Activated CD4-positive, alpha-beta T cell treated with anti-CD3 and anti-CD28 coated beads, Interleukin-2, amount 50 U/mL, for 16 hours (primary cell): Measurements from ENCODE around the gene CDC42BPB.

Experiments
- DNase-seq: peaks from one replicate; pipeline ENCODE4 v3.0.0-alpha.2; 2020

CDC42BPB gene

DNA sequence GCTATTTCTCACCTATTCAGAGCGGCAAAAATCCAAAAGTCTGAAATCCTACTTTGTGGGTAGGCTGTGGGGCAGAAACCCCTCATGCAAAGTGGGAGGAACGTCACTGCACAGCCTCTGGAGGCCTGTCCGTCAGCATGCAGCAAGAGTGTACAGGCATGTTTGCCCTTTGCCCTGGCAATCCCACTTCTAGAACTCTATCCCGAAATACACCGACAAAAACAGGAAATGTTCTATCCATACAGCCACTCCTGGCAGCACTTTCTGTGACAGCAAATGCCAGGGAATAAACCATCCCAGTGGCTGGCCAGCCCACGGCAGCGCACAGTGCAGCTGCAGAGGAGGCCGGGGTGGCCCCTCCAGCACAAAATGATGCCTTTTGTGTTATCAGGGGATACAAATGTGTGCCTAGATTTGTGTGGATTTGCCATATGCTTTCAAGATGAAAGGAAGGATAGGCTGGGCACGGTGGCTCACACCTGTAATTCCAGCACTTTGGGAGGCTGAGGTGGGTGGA is 95.2 kb downstream of the CDC42BPB start:
- DNase-seq, result no peak

DNA sequence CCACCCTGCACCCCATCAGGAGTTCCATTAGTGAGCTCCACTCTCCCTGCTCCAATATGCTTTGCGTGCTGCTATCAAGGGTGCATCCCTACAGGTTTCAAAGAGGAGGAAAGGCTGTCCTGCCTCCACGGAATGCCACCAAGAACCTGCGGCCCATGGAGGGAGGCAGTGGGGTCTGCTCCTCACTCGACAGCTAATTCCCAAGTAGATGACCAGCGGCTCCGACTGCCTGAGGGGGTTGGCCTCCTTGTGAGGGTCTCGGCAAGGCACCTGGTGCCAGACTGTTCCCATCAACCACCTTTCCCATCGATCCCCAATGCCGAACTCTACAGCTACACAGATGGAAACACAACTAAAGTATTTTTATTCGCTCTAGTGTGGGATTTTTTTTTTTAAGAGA is 98.9 kb downstream of the CDC42BPB start:
- DNase-seq, result no peak

DNA sequence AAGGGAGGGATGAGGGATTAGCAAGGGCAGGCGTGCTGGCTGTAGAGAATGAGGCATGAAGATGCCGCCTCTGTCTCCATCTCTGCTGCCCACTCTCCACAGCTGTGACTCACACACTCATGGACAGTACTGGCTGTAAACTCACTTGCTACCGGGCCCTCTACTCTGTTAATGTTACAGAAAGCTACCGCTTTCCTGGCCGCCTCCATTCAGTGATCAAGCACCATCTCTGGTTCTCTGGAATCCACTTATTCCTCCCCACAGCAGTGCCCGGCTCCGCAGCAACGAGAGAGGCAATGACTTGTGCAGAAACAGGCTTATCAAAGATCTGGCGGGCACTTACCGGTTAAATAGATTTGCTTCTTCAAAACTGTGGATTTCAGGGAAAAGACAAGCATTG is 100.1 kb downstream of the CDC42BPB start:
- DNase-seq, result no peak

DNA sequence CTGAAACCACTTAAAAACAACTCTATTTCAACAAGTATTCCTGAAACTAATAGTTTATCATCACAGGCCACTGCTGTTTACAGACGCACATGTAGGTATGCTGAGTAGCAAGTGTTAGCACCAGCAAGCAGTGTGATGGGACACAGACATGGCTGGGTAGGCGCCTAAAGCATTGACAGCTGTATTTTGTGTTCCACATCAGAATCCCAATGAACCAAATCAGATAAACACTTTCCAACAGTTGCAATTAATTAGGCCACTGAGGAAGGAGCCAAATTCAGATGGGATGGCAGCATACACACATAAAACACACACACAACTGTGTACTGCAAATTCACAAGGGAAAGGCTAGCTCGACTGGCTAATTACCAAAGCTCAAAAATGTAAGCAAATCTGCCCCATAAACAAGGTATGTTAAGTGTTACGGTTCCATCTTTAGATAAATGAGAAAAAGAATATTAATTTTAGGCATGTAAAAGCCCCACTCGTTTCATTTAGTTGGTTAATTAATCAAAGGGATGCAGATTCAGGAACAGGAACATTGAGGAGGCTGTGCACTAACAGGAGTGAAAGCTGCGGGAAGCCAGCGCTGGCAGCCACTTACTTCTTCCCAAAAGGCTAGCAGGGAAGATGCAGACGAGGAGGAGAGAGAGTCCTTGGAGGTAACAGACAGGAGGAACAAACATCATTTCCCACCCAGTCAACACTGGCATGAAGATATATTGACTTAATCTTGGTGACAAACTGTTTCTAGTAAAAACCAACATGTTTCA is 101.5 kb downstream of the CDC42BPB start:
- no peak for DNase-seq

DNA sequence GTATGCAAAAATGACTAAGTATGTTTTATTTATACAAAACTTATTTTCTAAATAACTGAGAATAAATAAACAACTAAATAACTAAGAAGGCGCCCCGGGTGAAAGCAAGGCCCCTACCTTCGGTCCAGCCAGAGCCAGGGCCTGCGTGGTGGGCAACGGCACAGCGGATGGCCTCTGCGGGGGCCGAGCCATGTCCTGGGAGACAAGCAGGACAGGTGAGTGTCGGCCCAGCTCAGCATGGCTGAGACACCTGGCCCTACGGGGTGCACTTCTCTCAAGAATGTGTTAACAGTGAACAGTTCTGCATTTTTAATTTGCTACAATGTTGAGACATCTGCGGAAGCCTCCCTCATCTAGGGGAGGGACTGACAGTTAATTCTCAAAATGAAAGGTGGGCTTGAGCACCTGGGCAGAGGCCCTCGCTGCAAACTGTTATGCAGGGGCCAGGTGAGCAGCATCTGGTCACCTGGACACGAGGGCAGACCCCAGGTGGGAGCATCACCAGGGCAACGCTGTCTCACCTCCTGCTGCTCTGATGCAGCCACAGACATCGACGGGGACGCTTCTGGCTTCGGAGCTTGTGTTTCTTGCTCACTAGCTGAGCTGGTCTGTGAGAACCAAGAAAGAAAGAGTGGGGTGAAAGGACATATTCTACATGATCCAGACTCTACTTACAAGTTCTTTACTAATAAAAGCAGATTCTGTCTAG is 103.1 kb downstream of the CDC42BPB start:
- DNase-seq, result no peak

DNA sequence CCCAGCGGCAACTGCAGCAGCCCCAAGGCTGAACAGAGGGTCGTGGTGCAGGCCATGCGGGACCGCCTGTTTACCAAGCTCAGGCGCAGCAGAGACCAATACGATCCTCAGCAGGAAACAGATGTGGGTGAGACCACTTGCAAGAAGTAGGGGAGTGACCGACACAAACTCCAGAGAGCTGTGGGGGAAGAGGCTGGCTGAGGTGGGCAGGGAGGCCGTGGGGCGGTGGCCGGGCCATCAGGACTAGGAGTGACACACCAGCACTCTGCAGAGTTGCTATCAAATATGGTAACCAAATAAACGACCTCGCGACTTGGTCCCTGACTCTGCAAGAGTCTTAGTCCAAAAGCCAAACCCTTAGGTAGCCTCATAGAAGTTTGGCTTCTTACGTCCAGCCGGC is 104.2 kb downstream of the CDC42BPB start:
- DNase-seq, result no peak

DNA sequence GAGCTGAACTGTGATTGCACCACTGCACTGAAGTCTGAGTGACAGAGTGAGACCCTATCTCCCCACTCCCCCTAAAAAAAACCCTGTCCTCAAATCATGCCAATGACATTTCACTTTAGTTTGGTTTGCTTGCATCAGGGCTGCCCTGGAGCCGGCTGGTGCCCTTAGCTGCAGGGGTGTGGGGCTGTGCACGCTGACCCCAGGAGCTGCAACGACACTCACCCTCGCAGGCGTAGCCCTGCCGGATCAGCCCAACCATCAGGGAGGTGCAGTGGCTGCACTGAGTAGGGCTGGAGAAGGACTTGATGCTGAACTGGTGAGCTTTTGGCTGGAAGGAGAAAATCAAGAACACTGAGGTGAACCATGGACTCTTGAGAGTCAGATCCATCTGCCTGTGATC is 105.1 kb downstream of the CDC42BPB start:
- DNase-seq, result no peak

DNA sequence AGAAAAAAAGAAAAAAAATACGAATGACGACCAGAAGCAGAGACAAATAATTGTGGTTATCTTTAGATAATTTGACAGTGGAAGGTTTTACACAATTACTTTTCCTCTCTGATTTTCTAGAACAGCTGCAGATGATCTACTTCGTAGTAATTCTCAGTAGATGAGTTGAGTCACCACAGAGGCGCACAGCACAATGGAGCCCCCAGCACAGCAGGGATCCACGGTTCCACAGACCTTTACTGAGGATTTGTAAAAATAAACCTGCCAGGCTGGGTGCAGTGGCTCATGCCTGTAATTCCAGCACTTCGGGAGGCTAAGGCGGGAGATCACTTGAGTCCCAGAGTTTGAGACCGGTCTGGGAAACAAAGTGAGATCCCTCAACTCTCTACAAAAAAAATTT is 105.5 kb downstream of the CDC42BPB start:
- DNase-seq, result no peak

DNA sequence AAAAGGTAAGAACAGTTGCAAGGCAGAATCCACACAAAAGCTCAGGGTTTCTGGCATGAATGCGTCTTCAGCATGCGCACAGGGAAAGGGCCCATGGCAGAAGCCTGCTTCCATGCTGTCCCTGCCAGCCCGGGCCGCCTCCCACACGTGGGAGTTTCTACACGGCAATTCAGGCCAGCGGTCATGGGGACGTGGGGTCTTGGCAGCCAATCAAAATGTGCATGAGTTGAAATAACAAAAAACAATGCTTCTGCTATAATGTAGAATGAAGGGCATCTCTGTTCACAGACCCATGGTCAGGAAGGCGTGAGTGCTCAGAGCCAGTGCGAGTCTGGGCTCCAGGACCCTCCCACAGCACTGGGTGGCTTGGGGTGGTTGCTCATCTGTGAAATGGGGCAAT is 106.3 kb downstream of the CDC42BPB start:
- DNase-seq, result no peak

DNA sequence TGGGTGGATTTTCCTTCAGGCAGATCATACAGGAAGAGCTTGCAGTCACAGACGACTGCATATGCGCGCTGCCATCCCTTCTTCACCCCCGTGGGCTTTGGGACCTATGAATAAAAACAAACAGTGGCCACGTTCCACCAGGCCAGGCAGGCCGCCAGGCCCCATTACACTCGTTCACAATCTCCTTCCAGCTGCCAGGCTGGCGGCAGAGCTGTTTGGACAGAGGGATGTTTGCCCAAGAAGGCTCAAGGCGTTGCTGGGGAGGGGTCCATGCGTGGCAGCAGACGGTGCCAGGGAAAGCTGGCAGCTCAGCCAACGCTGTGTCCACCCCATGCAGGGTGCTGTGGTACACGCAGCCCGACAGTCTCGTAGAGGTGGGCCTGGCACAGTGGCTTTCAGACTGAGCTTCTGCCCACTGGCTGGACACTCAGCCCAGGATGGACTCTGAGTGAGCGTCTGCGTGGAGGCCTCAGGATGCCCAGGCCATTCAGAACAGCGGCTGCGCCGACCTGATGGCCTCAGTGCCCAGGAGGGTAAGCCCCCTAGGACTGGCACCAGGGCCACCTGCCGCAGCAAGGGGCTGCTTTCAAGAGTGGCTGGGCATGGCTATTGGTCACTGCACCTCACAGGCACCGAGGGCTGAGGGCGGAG is 107.4 kb downstream of the CDC42BPB start:
- DNase-seq, result no peak

DNA sequence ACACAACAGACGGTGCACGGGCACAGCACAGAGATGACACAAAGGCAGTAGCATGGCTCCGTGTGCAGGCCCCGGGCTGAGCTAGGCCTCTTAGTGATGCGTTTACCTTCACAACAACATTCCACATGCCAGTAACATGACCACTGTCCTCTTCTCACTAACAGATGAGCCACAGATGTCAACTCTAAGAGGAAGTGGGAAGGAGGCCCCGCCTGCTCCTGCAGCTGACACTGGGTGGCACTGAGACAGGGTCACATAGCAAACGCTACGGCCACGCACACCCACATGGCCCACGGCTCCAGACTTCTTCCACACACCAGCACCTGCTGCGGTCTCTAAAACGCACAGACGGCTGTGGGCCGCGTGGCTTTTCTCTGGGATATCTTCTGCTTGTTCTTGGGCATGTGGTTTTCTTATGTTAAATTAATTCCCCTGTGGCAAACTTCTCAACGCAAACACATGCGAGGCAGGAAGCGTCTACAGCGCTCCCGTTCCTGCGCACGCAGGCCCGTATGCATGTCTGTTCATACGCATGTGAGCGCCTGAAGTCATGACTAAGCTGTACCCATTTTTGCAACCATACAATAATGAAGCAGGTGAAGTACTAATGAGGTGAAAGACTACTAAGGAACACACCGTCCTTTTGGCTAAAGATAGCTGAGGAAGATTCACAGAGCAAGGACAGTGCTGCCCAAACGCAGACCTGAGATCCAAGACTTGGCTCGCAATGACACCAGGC is 108.1 kb downstream of the CDC42BPB start:
- peak; percentile 16 for DNase-seq

DNA sequence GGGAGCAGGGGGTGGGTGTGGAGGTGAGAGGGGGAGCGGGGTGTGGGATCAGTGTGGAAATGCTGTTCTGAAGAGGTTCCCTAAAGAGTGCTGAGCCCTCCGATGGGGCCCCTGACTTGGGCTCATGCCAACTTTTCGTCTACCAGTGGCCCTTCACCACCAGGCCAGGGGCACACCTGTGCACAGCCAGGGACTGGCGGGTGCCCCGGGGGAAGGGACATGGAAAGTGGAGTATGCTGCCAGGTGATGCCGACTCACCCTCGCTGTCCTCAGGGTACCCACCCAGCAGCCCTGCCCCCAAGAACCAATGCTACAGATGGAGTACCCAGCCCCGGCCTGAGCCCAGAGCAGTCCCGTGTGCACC is 108.7 kb downstream of the CDC42BPB start:
- DNase-seq, result no peak

DNA sequence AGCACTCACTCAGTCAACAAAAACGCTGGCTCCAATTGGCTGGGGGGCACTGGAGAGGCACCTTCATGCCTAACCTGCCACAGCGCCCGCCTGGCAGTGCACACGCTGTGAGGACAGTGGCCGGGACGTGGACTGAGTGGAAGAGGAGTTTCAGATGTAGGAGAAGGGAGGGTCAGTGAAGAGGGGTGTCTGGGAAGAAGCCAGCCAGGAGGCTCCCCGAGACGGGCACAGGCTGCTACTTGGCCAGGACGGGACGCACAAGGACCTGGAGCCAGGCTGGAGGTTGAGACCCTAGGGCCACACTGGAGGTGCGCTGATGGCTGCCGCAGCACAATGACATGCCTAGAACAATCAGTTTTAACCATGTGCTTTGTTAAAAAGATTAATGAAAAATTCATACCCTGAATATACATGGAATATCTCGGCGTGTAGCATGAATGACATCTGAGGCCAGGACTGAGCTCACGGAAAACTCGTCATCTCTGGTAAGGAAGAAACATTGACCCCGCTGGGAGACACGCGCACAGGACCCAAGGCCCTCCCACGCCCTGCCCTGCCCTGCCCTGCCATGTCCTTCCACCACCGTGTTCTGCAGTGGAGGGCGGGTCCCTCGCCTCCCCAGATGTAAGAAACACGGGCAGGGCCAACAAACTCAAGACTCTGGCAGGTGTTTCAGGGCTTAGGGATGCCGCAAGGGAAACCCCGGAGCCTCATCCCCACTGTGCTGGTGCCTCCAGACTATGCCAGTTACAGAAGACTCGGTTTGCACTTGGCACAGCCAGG is 109.8 kb downstream of the CDC42BPB start:
- no peak for DNase-seq

DNA sequence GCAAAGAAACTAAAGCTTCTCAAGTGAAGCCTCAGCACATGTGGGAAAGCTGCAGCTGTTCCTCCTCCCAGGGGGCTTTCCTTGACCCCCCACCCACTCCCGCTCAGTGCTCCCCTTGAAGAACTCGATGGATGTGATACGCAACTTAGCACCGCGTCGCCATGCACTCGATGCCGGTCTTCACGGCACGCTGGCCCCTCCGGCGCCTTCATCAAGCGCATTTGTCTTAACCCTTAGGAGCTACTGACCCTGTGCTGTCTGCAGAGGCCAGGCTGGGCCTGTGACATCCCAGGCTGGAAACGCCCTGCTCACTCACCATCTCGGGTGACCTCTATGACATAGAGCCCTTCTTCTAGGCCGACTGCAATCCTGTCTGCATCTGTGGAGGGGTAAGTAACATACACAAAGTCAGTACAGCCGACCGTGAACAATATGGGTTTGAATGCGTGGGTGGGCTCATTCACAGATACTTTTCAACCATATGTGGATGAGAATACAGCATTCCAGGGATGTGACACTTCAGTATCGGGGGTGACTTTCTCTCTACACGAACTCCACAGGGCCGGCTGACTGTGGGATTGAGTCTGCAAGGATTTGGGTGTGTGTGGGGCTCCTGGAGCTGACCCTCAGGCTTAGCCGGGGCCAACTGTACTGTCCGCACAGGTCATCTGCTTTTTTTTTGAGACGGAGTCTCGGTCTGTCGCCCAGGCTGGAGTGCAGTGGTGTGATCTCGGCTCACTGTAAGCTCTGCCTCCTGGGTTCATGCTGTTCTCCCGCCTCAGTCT is 111.8 kb downstream of the CDC42BPB start:
- DNase-seq, result no peak

DNA sequence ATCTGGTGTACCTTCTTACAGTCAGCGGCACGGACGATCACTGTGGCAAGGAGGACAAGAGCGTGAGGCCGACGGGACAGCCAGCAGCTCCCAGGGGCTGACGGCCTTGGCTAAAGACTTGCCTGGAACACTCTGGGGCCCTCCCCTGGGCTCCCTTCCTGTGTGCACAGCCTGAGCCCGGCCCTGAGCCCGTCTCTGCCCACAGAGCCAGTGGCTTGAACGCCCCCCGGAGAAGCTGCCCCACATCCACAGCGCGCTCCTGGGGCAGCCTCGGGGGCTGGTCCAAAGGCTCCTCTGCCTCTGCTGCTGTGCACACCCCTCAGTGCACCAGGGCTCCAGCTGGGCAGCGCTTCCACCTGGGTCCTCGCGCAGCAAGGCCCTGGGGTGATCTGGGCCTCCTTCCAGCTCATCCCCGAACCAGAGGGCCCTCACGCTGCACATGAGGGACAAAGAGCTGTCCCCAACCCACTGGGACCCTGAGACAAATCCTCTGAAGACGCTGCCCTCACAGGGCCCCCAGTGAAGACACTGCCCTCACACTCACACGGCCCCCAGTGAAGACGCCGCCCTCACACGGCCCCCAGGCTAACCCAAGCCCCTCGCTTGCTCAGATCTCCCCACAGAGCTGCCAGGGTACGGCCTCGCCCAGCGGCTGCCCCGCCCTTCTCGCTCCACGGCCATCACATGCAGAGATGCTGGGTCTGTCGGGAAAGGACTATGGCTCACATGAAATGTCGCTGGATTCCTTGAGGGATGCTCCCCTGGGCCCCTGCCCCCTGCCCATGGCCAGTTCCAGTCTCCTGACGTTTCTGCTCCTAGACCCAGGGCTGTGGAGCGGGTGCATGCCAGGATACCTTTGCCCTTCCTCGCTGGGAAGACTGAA is 112.7 kb downstream of the CDC42BPB start:
- DNase-seq, result no peak

DNA sequence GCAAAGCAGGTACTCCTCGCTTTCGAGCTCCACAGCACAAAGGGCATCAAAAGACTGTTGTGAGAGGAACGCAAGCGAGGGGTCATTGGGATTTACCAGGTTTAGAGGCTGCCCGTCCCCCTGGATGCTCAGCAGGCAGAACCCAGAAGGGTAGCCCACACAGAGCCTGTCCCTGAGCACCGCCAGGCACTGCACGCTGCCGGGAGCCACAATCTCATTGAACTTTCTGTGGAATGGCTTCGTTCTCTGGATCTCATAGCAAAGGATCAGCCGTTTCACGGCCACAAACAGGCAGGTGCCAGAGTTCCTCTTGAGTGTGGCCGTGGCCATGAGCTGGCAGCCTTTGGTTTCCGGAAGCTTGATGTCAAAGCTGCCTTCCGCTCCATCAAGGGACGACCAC is 113.4 kb downstream of the CDC42BPB start:
- DNase-seq, result no peak

DNA sequence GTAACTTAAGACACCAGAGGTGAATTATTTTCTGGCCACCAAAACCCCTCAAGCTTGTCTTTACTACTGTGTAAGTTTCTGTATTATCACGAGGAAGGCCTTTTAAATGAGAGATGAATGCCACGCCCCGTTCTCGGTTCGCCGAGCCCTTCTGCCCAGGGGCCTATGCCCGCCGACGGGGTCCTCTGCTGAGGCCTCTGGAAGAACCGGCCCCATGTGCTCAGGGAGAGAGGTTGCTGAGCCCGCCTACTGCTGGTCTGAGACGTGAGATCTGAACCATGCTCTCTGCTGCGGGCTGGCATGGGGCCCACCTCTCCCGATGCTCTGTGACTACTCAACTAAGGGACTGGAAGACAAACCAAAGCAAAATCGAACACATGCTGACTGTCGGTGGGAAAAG is 113.9 kb downstream of the CDC42BPB start:
- no peak for DNase-seq

DNA sequence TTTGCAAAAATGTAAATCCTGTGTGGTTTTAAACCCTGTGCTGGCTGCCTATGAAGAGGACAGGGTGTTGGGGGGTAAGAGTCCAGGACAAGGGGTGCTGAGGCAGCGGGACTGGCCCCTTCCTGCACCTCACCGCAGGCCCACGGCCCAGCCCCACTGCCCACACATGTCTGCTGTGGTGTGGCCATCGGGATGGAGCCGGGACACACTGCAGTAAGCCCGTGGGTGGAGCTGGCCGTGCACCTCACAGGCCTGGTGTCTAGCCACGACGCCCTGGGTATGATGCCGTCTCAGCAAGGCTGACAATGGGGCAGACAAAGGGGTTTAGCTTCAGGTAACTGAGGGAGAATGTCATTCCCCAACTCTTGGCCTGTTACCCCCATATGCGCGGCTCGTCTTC is 115.3 kb downstream of the CDC42BPB start:
- no peak for DNase-seq

DNA sequence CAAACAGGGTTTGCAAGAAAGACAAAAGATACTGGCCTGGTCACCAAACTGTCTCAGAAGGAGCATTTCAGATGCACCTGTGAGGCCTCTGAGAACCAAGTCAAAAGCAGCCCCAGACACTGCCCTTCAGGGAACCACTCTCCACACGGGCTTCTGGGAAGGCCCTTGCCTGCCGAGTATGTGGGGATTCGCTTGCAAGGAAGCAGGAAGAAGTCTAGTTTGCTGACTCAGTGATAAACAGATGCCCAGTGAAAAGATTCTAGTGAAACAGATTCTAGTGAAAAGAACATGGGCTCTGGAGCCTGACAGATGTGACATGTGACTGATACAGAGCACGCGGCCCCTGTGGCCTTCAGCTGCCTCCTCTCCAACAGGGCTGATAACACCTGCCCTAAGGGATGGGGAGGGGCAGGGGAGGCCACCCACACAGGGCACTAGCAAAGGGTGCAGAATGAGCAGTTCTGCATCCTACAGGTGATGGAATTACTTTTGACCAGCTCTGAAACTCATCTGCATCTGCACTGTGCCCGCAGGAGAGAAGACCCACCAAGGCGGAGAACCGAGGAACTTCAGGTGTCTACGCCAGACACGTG is 115.8 kb downstream of the CDC42BPB start:
- no peak for DNase-seq

DNA sequence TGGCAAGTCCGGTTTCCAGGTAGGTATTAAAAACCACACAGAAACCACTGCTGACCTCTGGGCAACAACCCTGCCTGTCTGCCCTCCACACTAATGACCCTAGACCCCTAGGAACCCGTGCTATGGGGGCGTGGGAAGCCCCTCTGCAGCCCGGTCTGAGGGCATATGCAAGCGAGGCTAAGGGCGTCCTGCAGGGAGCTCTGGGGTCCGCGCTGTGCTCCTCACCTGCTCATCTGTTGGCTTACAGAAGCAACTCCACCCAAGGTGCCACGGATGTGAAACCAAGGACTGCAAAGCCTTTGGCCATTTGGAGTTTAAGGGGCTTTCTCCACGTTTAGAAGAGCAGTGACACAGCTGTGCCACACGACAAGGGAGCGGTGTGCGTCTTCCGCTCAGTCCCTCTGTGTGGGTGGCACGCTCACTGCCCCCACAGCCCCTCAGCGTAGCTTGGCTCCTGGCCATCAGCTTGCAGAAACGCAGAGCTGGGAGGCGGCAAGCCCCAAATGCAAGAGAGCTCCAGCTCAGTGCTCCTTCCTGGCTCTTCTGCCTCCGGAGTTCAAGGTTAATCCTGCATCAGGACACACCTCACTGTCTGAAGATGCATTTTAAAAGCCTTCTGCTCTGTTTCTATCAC is 116.5 kb downstream of the CDC42BPB start:
- no peak for DNase-seq
